ENCODE data around the gene NR3C2. TPM values are rescaled to one million over a fixed set of nuclear protein-coding genes. Genes with fewer than 3 reads are reported as not detected.

NR3C2 gene
- total and polyA plus RNA-seq, 10 of the 15 experiments (the other 5 are each of a cell fraction or from before 2014, with no cell fraction given), result 0.05 to 0.11 (median 0.08) TPM; not detected in 4

DNA sequence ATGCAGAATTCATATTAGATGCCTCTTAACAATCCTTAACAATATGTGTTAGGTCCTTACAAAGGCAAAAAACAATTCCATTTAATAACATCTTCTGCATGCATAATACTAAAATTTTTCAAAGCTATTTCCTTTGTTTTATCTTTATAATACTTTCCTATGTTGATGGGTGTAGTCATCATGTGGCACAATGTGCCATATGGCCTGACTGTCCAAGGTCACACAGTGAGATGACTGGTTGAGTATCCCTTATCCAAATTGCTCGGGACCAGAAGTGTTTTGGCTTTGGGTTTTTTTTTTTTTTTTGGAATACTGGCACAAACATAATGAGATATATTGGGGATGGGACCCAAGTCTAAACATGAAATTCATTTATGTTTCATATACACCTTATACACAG is 77.7 kb downstream of the NR3C2 start:
- no peaks in the 10 kb centered on the region for H4K20me1 ChIP-seq (ENCODE audit: control insufficient read depth, insufficient read depth)
- 0% methylated on average over 1 of the region's 1 CpG for WGBS (ENCODE audit: insufficient coverage, insufficient replicate concordance, low lambda C conversion rate, missing lambda C conversion rate)
- H3K4me1 ChIP-seq (ENCODE audit: control insufficient read depth, insufficient read depth, low read length), result no peaks in the 10 kb centered on the region
- ChIA-PET CTCF (no interaction called here), POLR2A (no interaction called here), RAD21 (ENCODE audit: unreplicated experiment) (no interaction called here), SMC1A (ENCODE audit: uncharacterized antibody, unreplicated experiment) (no interaction called here)
- H3K79me2 ChIP-seq (ENCODE audit: control insufficient read depth, insufficient read depth, low read length), result no peaks in the 10 kb centered on the region
- intact Hi-C loops (cut with micrococcal nuclease; ENCODE audit: unreplicated experiment), result no loop called here
- no TSS peak for BruUV-seq (replicated peaks)
- H3K27ac ChIP-seq (ENCODE audit: control insufficient read depth, insufficient read depth), result no peak overlapping the region
- FAIRE-seq (no peak), ATAC-seq (no peak), DNase-seq (ENCODE audit: low read depth, low spot score) (no peak)
- in situ Hi-C loops (cut with MboI), result no loop called here
- H3K4me2 ChIP-seq (ENCODE audit: control insufficient read depth, insufficient read depth), result no peak overlapping the region
- H2AFZ ChIP-seq (ENCODE audit: control insufficient read depth, low read depth, low read length), result no peak overlapping the region
- no peaks in the 10 kb centered on the region for H3K36me3 ChIP-seq (ENCODE audit: control insufficient read depth in 2 of 2, insufficient read depth in 2 of 2, low read length in 1 of 2)
- H3K27me3 ChIP-seq (replicated peaks in 1 of 2; ENCODE audit: control insufficient read depth in 2 of 2, insufficient read depth in 2 of 2, low read length in 1 of 2), result no peaks in the 10 kb centered on the region
- H3K9ac ChIP-seq (ENCODE audit: control insufficient read depth, insufficient read depth, low read length), result no peak overlapping the region
- no peak overlapping the region for H3K4me3 ChIP-seq
- H3K9me3 ChIP-seq (replicated peaks; ENCODE audit: control insufficient read depth, insufficient read depth, low read length), result no peaks in the 10 kb centered on the region
- no peak for TF ChIP-seq HDGF (IDR thresholded peaks at IDR 0.05)
- no peak for TF ChIP-seq CHD1 (IDR thresholded peaks at IDR 0.05; ENCODE audit: low read depth, low read length)
- no peak for TF ChIP-seq RAD51 (IDR thresholded peaks at IDR 0.05)
- no peak for TF ChIP-seq CREB1 (IDR thresholded peaks at IDR 0.05; ENCODE audit: low read depth)
- TF ChIP-seq, protein P1, sequence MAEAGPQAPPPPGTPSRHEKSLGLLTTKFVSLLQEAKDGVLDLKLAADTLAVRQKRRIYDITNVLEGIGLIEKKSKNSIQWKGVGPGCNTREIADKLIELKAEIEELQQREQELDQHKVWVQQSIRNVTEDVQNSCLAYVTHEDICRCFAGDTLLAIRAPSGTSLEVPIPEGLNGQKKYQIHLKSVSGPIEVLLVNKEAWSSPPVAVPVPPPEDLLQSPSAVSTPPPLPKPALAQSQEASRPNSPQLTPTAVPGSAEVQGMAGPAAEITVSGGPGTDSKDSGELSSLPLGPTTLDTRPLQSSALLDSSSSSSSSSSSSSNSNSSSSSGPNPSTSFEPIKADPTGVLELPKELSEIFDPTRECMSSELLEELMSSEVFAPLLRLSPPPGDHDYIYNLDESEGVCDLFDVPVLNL (IDR thresholded peaks at IDR 0.05; ENCODE audit: low read depth, low read length), result no peak
- TF ChIP-seq RBBP5 (conservative IDR thresholded peaks at IDR 0.05), result no peak
- no peak for TF ChIP-seq WRNIP1 (IDR thresholded peaks at IDR 0.05; ENCODE audit: borderline replicate concordance, low read depth, low read length)
- TF ChIP-seq, protein P2, sequence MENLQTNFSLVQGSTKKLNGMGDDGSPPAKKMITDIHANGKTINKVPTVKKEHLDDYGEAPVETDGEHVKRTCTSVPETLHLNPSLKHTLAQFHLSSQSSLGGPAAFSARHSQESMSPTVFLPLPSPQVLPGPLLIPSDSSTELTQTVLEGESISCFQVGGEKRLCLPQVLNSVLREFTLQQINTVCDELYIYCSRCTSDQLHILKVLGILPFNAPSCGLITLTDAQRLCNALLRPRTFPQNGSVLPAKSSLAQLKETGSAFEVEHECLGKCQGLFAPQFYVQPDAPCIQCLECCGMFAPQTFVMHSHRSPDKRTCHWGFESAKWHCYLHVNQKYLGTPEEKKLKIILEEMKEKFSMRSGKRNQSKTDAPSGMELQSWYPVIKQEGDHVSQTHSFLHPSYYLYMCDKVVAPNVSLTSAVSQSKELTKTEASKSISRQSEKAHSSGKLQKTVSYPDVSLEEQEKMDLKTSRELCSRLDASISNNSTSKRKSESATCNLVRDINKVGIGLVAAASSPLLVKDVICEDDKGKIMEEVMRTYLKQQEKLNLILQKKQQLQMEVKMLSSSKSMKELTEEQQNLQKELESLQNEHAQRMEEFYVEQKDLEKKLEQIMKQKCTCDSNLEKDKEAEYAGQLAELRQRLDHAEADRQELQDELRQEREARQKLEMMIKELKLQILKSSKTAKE (IDR thresholded peaks at IDR 0.05; ENCODE audit: low read depth, poor library complexity, severe bottlenecking), result no peak
- no peak for TF ChIP-seq ZNF217 (IDR thresholded peaks at IDR 0.05)
- no peak for TF ChIP-seq NR2C2 (IDR thresholded peaks at IDR 0.05; ENCODE audit: borderline replicate concordance, control insufficient read depth, insufficient read length, low read depth)
- TF ChIP-seq ATF7 (IDR thresholded peaks at IDR 0.05; ENCODE audit: low read depth), result no peak
